Sigmoid colon (tissue), 7 donors: Measurements from ENCODE around the gene AFTPH. TPM values are rescaled to one million over a fixed set of nuclear protein-coding genes. Genes with fewer than 3 reads are reported as not detected.

ENCODE experiments used
- DNase-seq: peaks from one replicate; pipeline ENCODE4 v3.0.0-alpha.2; 2019
- H3K27ac ChIP-seq, 4 donors: fragments of 200-600 bp; sonication (generic); one replicate each; pipeline ENCODE4 v1.5.1; 2016 to 2019; ENCODE audit warnings: mild to moderate bottlenecking in 1 of 4
- H3K27me3 ChIP-seq, 3 donors: fragments of 200-600 bp; sonication (generic); one replicate each; pipeline ENCODE4 v1.5.1; 2019; ENCODE audit warnings: mild to moderate bottlenecking in 1 of 3
- H3K36me3 ChIP-seq, 4 donors: fragments of 200-600 bp; sonication (generic); one replicate each; pipeline ENCODE4 v1.5.1; 2016 to 2019
- H3K4me1 ChIP-seq, 4 donors: fragments of 200-600 bp; sonication (generic); one replicate each; pipeline ENCODE4 v1.5.1; 2017 to 2019
- H3K4me3 ChIP-seq, 4 donors: fragments of 200-600 bp; sonication (generic); one replicate each; pipeline ENCODE4 v1.5.1; 2017 to 2019; ENCODE audit warnings: mild to moderate bottlenecking in 2 of 4, moderate library complexity in 1 of 4
- H3K9me3 ChIP-seq, 4 donors: fragments of 200-600 bp in 3 of 4; sonication (generic) in 3 of 4; one replicate each; pipeline versions ENCODE4 v1.5.1 to v1.6.1; 2013 to 2019
- EP300 ChIP-seq, 4 donors: sonication (generic); formaldehyde crosslinking; IDR thresholded peaks; one replicate each; pipeline ENCODE4 v1.6.1; 2017; ENCODE audit warnings: antibody characterized with exemption in 4 of 4
- POLR2A ChIP-seq, 2 donors: fragments of 450-650 bp; IDR thresholded peaks; one replicate each; pipeline ENCODE4 v1.6.1; 2016; ENCODE audit warnings: antibody characterized with exemption in 2 of 2, mild to moderate bottlenecking in 2 of 2, moderate library complexity in 2 of 2
- POLR2AphosphoS5 ChIP-seq, 4 donors: sonication (generic); formaldehyde crosslinking; IDR thresholded peaks; one replicate each; pipeline ENCODE4 v1.6.1; 2017; ENCODE audit warnings: antibody characterized with exemption in 4 of 4
- WGBS, 2 donors: extraction: QIAGEN DNeasy Blood & Tissue Kit; methylation state at CpG; one replicate each; pipeline ENCODE4 v1.1.7; 2013; 5-methylcytosine and 5-hydroxymethylcytosine counted together
- intact Hi-C: fragments of 100-400 bp; cut with DNase I; formaldehyde crosslinking; loops from one replicate; pipeline ENCODE4 v1.15.1; 2023
- polyA plus RNA-seq, 3 donors: library from polyadenylated mRNA; stranded (reverse); fragments of 200-250 nt; gene quantifications; one replicate each; pipeline ENCODE4 v1.2.3, GENCODE V29; 2013
- small RNA-seq, 3 donors: library from RNA; depleted of rRNA; stranded (forward); fragments of <200 nt; gene quantifications; one replicate each; pipeline ENCODE3, GENCODE V24; 2016
- total RNA-seq, 4 donors: library from RNA; depleted of rRNA; stranded (reverse); fragments of >200 nt; gene quantifications; one replicate each; pipeline ENCODE4 v1.1.0, GENCODE V29; 2016
- TF ChIP-seq, protein P1 (sequence below), 4 experiments: fragments of 450-650 bp in 3 of 4; fragments of 200-600 bp in 1 of 4; IDR thresholded peaks; one replicate each; pipeline ENCODE4 v1.5.1; 2016 to 2019; ENCODE audit warnings: antibody characterized with exemption in 4 of 4, mild to moderate bottlenecking in 3 of 4, moderate library complexity in 2 of 4
- donor health status: healthy with polysubstance abuse.
- donor health status: Bipolar disorder and iron deficiency.
- donor health status: healthy.

Gene AFTPH
- total and polyA plus RNA-seq, 7 donors, result 35.7 to 60.1 (median 43.5) TPM

GRCh38 chr2:64640153-64641044, 116.3 kb downstream of the AFTPH start:
- DNase-seq, result no peak
- H3K36me3 ChIP-seq, result peaks cover 7 to 11% (median 10%) of the 10 kb centered on the region in 4 donors
- H3K27ac ChIP-seq, result peak overlapping the region in 2 of 4 donors; percentile 43 to 44
- no peaks in the 10 kb centered on the region for H3K27me3 ChIP-seq
- TF ChIP-seq POLR2A (IDR thresholded peaks at IDR 0.05), result no peak
- TF ChIP-seq EP300 (IDR thresholded peaks at IDR 0.05), result no peak
- no peak for TF ChIP-seq POLR2AphosphoS5 (IDR thresholded peaks at IDR 0.05)
- TF ChIP-seq, protein P1, sequence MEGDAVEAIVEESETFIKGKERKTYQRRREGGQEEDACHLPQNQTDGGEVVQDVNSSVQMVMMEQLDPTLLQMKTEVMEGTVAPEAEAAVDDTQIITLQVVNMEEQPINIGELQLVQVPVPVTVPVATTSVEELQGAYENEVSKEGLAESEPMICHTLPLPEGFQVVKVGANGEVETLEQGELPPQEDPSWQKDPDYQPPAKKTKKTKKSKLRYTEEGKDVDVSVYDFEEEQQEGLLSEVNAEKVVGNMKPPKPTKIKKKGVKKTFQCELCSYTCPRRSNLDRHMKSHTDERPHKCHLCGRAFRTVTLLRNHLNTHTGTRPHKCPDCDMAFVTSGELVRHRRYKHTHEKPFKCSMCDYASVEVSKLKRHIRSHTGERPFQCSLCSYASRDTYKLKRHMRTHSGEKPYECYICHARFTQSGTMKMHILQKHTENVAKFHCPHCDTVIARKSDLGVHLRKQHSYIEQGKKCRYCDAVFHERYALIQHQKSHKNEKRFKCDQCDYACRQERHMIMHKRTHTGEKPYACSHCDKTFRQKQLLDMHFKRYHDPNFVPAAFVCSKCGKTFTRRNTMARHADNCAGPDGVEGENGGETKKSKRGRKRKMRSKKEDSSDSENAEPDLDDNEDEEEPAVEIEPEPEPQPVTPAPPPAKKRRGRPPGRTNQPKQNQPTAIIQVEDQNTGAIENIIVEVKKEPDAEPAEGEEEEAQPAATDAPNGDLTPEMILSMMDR (IDR thresholded peaks at IDR 0.05), result no peak
- H3K4me1 ChIP-seq, result peaks cover 0 to 63% (median 43%) of the 10 kb centered on the region in 4 donors
- H3K4me3 ChIP-seq, result no peak overlapping the region
- 77 to 79% methylated on average over 12 of the region's 12 CpGs for WGBS, 2 donors
- intact Hi-C loops, result loop anchor here (5.0 kb wide), 1 partner anchor 53 kb away; no protein-coding TSS in a partner anchor
- no peaks in the 10 kb centered on the region for H3K9me3 ChIP-seq

DNA sequence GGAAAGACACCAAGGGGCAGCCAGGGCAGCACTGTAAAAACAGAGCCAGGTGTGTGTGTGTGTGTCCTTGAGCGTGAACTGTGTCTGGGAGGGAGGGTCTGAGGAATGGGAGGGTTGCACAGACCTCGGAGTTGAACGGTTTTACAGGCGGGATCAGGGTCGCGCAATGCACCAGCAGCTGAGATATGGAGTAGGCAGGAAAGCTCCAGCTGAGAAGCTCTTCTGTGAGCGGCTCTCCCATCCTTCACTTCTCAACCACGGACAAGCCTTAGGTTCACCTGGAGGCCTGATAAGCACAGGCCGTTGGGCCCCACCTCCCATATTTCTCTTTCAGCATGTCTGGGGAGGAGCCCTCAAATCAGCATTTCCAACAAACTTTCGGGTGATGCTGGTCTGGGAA, 117.5 kb downstream of the AFTPH start:
- Histone ChIP-seq H3K4me3 (no peak overlapping the region), H3K9me3 (no peaks in the 10 kb centered on the region), H3K27ac (no peak overlapping the region), H3K4me1 (peaks cover 0 to 75% (median 54%) of the 10 kb centered on the region in 4 donors), H3K27me3 (no peaks in the 10 kb centered on the region), H3K36me3 (no peaks in the 10 kb centered on the region)
- TF ChIP-seq POLR2AphosphoS5 (IDR thresholded peaks at IDR 0.05) (no peak), POLR2A (IDR thresholded peaks at IDR 0.05) (no peak), EP300 (IDR thresholded peaks at IDR 0.05) (no peak)
- TF ChIP-seq, protein P1 (IDR thresholded peaks at IDR 0.05), result no peak
- intact Hi-C loops, result loop anchor here (5.0 kb wide), 1 partner anchor 54 kb away; no protein-coding TSS in a partner anchor
- no peak for DNase-seq
- 78 to 86% methylated on average over 10 of the region's 10 CpGs for WGBS, 2 donors

Small RNA genes within 50 kb of the gene (small RNA-seq; reads per million reads assigned to genes)
- 0 reads per million in 3 donors for gene RNU6-100P

Other genes starting within 250 kb of the AFTPH start
- gene LGALSL, start 70.2 kb upstream of the AFTPH start, total RNA-seq, result 10 to 100 TPM in 1 of 4 donors, 1 to 10 TPM in 3; 7.1 to 10.4 (median 9.0) TPM
- gene LGALSL, start 70.2 kb upstream of the AFTPH start, polyA plus RNA-seq, result 10 to 100 TPM; 11.0 to 36.0 (median 30.7) TPM
- 10 to 100 TPM in 2 of 4 donors, 1 to 10 TPM in 2; 7.2 to 14.3 (median 10.5) TPM for gene SERTAD2, start 129.6 kb downstream of the AFTPH start, total RNA-seq
- 10 to 100 TPM in 1 of 3 donors, 1 to 10 TPM in 2; 6.9 to 13.8 (median 8.4) TPM for gene SERTAD2, start 129.6 kb downstream of the AFTPH start, polyA plus RNA-seq